Left renal pelvis (tissue), 4 donors: Measurements from ENCODE around the gene URAD. TPM values are rescaled to one million over a fixed set of nuclear protein-coding genes. Genes with fewer than 3 reads are reported as not detected.

Experiments used
- DNase-seq, 4 donors: peaks; one replicate each; pipeline ENCODE4 v3.0.0-alpha.2; 2013; ENCODE audit warnings: low read depth in 4 of 4, low spot score in 3 of 4
- polyA plus RNA-seq, 4 donors: library from polyadenylated mRNA; unstranded; fragments of 120-200 nt; gene quantifications; one replicate each; pipeline ENCODE4 v1.2.1, GENCODE V29; 2013; ENCODE audit not compliant: insufficient read length in 4 of 4

URAD gene
- polyA plus RNA-seq, 4 donors = not detected

DNA sequence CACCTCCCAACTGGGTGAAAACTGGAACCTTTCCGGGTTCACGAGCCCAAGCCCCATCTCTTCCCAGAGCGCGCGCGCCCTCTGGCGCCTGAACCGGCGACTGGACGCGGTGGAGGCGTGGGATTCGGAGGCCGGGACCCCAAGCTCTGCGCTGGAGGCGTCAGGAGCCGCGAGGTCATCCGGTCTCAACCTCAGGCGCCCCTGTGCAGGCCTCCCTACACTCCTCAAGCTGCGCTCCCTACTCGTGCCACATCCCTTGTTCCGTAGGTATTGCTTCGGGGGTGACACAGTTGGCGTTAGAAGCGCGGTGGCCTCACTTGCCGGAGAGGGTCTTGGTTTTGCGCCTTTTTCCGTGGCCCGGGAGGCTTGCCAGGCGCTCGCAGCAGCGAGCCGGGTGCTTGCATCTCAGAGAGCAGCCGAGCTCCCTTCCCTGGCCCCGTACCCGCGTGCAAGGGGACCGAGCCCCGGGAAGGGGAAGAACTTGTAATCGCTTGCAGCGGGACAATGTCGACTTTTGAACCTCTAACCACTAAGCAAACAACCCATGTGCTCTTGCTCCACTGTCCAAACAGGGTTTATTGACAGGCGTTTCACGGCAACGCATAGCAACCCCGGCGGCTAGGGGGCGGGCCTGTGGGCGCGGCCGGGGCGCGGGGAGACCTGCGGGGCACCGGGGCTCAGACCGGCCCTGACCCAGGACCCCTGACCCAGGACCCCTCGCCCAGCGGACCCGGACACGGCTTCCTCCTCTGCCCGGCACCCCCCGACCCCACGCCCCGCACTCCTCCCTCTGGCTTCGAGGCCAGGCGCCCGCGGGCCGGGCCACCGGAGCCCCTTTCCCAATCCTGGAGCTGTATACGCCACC lies 27.9 kb downstream of the URAD start:
- DNase-seq = no peak

DNA sequence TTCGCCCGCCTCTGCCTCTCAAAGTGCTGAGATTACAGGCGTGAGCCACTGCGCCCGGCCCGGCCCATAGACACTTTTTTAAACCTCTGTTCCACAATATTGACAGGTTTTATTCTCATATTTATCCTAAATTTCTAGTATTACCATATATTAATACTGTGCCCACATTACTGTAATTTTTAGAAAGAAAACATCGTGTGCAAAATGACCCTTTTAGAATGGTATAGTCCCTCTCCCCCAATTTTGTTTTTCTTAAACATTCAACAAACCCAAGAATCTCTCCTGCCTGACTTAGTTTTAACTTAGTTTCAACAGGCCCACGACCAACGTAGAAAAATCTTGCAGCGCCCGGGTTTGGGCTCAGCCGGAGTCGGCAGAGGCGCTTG lies 28.5 kb downstream of the URAD start:
- DNase-seq = no peak

DNA sequence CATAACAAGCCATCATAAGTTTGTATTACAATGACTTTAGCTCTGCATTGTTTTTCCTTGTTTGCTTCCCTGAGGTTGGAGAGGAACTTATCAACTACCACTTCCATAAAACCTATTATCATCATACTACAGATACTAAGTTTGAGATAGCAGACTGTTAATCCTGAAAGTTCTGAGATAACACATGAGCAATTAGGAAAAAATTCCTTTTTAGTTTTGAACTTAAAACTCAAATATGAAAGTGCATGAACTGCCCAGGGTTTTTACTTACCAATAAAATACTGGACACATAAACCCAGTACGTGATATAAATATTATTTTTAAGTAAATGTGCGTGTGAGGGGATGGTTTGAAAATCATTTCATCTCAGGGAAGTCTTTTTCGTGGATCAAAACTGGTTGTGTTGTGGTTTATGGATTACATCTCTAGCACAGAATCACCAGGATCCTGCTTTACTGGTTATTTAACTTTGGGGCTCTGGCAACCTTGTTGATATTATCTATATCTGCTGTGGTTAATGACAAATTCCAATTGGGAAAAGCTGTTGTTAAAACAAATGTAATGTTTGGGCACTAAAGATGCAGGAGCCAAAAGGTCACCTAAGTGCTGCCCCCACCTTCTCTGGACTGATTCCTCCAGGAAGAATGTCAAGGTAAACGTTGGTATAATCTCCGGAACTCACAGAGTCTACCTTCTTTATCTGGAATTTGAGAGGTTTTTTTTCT lies 31.8 kb downstream of the URAD start:
- no peak for DNase-seq

DNA sequence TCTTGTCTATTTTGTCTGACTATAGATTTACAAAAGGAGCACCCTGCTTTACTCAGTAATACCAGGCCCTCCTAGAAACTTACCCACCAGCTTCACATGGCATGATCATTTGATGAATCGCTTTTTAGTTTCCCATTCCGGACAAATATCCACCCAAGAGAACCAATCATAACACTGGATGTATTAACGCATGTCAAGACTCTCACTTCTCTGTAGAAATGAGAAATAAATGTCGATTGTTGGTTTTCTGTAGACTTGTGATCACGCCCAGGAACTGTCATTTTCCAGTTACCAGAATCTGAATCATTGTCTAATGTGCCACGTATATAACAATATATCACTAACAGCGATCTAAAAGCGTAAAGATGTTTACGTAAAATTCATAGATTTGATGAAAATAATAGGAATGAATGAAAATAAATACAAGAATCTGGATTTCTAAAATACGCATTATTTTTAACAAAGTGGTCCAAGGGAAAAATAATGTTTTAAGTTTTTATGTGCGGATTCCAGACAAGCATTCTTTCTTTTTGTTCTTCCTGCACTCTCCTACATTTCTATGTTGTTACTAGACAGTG lies 33.4 kb downstream of the URAD start:
- no peak for DNase-seq

DNA sequence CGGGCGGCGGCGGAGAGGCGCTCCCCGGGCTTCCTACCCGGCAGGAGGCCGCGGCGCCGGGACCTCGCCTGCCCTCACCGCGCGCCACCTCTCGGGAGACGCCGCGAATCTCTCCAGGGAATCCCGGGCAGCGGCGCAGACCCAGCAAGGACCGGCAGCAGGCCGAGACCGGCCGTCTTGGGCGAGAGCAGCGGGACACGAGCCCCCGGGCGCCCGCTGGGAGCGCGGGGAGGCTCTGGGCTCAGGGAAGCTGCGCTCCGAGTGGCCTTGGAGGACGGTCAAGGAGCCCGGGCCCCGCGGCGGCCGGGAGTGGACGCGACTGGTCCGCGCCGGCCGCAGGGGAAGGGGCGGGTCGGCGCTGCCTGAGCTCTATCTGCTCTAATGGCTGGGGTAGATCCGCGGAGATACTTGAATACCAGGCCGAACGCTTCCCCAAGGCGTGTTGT lies 34.1 kb downstream of the URAD start:
- DNase-seq = no peak

DNA sequence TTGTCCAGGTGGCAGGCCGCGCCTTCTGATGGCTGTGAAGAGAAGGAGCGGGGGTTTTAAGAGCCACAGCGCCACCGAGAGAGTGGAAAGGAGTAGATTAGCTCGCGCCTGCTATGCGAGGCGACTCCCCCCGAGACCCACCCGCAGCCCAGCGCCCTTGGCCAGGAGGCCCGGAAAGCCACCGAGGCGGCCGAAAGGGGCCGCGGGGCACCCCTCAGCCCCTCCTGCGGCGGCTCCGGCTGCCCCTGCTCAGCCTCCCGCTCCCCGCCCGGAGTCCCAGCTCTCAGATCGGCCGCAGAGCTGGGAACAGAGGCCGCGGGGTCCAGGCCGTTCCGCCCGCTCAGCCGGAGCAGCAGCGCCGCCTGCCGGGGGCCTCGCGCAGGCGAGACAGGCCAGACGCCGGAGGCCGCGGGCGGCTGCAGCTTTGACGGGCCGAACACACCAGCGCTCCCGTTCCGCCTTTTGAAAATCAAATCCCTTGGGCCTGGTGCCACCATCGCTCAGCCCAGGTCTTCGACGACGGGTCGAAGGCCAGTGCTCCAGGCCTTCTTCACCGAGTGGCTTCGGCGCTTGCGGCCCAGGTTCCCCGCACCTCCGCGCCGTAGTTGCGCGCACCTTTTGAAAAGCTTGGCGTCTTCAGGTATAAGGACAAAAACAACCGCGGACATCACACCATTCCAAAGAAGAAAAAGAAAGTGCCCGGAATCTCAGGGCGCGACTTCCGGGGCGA lies 34.7 kb downstream of the URAD start:
- DNase-seq = peak; percentile 54 to 68 (median 66)

DNA sequence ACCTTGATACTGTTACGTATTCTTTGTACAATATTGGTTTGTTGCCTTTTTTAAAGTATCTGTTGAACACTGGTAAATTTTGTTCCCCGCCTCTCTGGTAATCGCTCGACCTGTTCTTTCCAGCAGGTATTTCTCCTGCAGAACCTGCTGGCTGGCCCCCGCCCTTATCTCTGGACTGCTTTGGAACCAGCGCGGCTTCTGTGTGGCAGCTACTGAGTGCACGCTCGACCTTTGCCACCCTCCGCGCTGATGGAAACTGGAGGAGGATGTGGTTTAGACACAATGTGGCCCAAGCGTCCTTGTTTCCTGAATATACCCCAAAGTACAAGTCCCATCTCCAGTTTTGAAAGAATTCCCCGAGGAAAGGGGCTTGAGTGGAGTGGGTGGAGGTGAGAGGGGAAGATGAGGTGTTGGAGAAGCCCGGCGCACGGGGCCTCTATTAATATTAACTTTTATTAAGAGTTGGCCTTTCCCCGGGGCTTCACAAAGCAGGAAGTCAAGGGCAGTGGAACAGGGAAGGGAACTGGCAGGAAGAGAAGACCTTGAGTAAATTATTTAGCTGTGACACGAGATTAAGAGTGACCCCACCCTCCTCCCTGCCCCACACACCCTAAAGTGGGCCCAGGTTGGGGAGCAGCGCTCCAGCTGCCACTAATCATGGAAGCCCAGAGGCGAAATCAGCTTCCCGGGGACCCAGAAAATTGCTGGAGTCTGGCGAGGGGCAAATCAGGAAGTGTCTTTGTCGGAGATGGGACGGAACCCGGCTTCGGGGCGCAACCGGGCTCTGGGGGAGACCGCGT lies 35.4 kb downstream of the URAD start:
- no peak for DNase-seq

DNA sequence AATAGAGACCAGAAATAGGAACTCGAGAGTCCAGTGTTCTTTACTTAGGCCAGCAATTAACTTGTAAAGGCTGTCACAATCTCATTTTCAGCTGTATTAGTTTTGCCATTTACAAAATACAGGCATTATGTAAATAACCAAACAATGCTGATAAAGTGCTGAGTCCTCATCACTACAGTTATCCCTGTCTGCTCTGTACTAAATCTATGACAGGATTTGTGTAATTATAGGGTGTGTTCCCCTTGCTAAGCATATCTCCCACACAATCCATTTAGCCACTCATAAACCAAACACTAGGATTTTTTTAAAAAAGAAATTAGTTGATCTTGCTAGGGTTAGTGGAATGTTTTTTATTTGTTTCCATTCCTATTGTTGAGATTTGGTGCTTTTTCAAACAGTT lies 45.5 kb downstream of the URAD start:
- DNase-seq = no peak

DNA sequence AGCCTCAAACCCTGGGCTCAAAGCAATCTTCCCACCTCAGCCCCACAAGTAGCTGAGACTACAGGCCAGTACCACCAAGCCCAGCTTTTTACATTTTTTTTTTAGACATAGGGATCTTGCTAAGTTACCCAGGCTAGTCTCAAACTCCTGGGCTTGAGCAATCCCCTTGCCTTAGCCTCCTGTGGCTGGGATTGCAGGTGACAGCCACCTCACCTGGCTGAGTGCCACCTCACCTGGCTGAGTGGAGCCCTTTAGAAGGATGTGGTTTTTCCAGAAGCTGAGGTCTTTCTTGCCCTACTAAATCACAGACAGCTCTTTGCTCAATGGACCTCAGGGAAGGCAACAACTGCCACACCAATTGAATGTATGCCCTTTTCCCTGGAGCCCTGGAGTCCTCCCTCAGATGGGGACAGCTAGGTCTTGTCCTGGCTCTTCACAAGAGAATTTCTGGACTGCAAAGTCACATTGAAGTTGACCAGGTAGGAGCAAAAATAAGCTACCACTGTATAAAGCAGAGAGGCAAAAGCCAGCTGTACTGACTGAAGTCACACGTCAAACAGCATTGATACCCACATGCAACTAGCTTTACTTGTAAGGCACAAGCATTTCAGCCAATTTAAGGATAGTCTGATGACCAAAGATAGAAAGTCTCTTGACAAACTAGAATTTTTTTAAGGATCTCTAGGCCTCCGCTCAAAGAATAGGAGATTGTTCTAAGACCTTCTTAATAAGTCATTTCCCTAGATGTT lies 54.7 kb downstream of the URAD start:
- no peak for DNase-seq

DNA sequence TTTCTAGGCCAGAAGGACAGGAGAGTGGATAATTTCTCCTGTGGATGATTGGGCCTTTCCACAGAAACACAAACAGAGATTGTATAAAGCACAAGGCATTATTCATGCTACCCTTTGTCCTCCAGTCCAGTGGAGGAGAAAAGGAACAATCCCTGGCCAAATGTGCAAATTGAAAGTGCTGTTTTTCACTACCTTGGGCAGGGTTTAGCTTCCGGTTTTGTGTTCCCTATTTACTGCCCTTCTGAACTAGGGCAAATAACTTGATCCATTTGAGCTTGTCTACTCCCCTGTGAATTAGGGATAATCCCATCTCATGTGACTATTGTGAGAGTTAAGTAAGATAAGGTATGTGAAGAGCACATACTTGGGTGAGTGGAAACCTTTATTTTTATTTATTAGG lies 55.4 kb downstream of the URAD start:
- DNase-seq = no peak

DNA sequence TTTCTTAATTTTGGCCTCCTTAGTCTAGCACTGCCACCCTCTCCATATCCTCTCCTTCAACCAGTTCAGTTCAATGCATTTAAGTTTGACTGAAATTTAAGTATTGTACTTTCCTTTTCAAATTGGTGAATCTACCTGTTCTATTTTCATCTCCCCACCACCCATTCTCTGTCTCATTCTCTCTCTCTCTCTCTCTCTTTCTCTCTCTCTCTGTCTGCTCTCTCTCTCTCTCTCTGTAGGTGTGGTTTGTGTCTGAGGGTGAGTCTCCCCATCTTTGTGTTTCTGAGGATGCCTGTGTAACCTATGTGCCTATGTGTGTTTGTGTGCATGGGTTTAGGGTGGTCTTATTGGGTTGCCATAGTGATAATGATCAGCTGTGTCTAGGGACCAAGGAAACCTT lies 58.6 kb downstream of the URAD start:
- DNase-seq = no peak

DNA sequence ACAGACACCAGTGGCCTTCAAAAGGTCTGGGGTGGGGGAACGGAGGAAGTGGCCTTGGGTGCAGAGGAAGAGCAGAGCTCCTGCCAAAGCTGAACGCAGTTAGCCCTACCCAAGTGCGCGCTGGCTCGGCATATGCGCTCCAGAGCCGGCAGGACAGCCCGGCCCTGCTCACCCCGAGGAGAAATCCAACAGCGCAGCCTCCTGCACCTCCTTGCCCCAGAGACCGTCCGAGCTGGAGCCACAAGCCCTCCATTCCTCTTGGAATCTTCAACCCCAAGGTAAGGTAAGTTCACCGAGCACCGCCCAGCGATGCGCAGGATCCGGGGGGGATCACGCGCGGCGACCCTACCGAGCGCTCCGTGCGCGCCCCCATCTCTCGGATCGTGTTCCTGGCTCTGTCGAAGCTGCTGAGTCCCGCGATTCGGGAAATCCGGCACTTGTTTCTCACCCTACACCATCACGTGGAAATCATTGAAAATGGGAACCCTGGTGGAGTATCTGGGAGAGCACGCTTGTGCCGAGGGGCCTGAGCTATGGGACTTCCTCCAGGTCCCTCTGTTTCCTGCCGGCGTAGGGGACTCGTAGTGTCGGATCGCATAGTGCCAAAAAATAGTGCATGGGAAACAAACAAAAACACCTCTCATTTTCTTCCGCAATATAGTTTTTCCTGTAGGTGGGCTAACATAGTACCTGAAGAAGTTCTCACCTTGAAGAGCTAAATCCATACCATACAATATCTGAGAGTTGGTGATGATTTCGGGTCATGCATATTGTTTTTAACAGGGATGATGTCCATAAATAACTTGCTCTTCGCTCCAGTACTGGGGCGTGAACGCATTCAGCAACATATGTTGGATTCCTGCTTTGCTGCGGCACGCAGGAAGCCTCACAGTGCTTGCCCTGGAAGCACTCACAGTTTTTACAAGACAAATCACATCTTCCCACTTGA lies 59.4 kb downstream of the URAD start:
- DNase-seq = no peak

DNA sequence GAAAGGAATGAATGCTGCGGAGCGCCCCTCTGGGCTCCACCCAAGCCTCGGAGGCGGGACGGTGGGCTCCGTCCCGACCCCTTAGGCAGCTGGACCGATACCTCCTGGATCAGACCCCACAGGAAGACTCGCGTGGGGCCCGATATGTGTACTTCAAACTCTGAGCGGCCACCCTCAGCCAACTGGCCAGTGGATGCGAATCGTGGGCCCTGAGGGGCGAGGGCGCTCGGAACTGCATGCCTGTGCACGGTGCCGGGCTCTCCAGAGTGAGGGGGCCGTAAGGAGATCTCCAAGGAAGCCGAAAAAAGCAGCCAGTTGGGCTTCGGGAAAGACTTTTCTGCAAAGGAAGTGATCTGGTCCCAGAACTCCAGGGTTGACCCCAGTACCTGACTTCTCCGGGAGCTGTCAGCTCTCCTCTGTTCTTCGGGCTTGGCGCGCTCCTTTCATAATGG lies 60.1 kb downstream of the URAD start:
- DNase-seq = no peak

Other genes starting within 250 kb of the URAD start
- gene GSX1, start 196.2 kb downstream of the URAD start, polyA plus RNA-seq = not detected
- gene PDX1, start 68.7 kb downstream of the URAD start, polyA plus RNA-seq = not detected
- gene CDX2, start 19.4 kb downstream of the URAD start, polyA plus RNA-seq = not detected
- under 1 TPM; 0.19 to 0.58 (median 0.27) TPM for gene FLT3, start 111.9 kb upstream of the URAD start, polyA plus RNA-seq
- gene PAN3, start 149.9 kb upstream of the URAD start, polyA plus RNA-seq = 10 to 100 TPM; 42.3 to 61.1 (median 55.7) TPM